ENCODE results near the gene RBM38.

Gene RBM38

DNA sequence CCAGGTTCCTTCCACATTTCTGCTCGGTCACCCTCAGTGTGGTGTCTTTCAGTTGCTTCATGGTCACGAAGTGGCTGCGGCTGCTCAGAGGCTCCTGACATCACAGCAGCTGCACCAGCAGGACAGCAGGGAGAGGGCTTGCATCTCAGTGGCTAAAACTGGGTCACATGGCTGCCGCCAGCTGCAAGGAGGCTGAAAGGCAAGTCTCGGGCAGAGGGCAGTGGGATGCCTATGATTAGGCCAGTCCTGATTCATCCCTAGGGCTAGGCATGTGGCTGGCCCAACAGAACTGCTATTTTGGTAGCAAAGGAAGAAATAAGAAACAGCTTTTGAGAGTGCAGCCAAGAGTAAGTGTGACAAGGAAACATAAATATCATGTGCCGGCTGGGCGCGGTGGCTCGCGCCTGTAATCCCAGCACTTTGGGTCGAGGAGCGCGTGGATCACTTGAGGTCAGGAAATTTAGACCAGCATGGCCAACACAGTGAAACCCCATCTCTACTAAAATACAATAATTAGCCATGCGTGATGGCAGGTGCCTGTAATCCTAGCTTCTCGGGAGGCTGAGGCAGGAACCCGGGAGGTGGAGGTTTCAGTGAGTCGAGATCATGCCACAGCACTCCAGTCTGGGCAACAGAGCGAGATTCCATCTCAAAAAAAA lies 46.6 kb downstream of the RBM38 start:
- DNase-seq = peak; percentile 71 to 88

DNA sequence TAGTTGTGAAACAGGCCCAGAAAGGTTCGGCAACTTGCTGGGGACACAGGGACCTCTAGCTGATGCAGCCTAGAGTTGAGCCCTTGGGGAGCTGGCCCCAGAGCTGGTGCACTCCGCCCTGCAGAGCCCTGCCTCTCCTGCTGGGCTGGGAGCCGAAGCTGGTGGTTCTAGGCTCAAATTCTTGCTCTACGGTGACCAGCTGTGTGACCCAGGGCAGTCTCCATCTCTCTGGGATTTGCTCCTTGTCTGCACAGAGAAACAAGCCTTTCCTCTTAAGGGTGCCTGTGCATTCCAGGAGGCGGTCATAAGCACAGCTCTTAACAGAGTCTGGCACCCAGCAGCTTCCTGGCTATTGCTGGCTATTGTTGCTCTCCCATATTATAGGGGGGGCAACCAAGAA lies 47.4 kb downstream of the RBM38 start:
- DNase-seq = no peak

DNA sequence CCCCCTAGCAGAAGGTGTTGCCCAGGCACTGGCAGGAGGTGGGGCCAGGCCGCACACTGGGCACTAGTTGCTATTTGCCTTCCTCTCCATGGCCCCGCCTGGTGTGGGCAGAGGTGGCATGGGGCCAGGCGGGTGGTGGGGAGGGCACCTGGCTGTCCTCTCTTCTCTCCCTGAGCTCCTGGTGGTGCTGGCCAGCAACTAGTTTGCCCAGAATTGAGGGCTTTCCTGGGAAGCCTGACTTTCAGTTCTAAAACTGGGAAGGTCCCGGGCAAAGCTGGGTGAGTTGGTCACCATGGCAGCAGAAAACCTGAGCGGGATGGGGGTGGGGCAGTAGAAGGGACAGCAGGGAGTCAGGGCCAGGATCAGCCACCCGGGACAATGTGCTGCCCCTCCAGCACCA lies 48.2 kb downstream of the RBM38 start:
- DNase-seq = peak; percentile 78 to 85

DNA sequence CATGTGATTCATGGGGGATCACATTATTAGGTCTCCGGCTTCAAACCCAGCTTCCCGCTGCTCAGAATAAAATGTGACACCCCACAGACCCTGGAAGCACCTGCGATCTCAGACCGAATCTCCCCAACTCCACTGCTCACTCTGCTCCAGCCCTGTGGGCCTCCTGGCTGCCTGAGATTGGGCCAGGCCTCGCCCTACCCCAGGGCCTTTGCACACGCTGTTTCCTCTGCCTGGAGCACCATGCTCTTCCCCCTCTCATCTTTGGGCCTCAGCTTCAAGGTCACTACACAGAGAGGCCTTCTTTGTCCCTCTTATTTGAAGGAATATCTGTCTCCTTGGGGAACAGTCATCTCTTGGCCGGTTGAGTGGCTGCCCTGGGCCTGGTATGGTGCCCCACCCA lies 48.8 kb downstream of the RBM38 start:
- no peak for DNase-seq

DNA sequence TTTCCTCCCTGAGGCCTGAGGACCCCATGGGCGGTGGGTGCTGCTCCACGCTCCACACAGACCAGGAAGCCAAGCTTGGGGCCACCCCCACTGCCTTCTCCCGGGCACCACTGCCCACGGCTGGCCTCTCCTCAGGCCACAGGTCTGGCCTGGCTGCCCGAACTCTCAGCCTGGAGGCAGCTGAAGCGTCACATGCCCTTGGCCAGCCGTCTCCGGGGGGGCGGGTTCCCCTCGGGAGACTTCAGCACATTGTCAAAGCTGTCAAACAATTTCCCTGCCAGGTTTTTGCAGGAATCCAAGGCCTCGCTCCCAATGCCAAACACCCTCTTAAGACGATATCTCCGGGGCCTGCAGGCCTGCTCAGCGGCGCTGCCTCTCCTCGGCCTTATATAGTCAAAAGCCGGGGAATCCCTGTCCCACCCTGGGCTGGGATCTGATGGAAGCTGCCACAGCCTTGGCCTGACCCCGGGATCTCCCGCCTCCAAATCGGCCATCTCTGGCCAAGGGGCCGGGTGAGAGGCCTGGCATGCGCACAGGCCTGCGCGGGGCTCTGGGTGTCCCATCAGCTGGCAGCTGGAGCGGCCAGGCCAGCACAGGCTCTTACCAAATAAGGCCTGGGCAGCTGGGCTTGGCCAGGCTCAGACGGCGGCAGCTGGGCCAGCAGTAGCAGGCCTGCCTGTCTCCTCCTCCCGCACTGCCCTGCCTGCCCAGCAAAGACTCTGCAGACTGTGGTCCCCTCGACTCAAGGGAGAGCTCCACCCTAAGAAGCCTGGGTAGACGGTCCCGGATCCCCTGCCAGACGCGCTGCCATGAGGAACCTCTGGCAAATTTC lies 49.7 kb downstream of the RBM38 start:
- peak; percentile 86 to 94 for DNase-seq

DNA sequence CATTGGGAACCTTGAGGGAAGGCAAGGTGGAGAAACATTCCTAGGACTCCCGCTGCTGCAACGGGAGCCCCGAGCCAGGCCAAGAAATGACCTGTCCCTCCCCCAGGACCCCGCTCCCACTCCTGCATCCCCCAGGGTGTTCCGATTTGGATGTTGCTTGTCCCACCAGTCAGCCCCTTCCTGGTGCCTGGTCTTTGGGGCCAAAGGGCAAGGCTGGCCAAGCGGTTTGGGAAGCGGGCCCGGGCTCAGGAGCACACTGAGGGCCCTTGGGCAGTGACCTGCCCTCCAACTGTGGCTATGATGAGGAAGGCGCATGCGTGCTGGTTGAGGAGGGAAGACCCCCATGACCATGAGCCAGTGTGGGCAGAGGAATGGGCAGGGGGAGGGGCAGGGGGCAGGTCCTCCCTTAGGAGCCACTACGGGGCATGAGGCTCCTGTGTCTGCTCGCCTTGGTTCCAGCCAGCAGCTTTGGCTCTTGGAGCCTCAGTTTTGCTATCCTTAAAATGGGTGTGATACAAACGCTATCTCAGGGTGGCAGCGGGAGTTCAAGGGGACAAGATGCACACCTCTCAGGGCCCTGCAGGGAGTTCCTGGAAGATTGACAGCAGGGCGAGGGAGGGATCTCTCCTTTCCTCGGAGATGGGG lies 50.4 kb downstream of the RBM38 start:
- no peak for DNase-seq

DNA sequence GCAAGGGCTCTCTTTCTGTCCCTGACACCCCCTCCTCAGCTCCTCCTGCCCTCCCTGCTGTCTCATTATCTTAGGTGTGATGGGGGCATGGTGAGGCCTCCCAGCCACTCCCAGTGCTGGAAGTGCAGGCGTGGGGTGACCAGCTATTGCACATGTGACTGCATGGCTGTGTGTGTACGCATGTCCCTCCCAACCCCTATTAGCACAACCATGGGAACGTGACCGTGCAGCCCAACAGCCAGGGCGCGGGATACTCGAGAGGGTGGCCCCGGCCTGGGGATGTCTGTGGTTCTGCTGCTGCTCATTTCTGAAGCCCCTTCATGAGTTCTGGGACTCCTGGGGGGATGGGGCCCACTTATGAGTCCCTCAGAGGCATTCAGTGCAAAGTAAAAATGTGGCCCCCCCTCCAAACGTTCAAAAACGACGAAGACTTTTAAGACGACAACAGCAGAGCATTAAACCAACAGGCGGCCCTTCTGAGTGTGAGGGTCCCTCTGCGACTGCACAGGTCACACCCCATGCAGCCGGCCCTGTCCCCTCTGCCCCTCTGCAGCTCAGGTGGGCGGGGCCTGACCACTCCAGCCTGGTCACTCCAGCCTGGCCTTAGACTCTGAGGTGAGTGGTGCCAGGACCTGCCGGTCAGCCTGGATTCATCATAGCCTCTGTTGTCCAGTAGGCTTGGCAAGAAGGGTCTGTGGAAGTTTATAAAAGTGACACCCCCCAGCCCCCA lies 51.1 kb downstream of the RBM38 start:
- no peak for DNase-seq

DNA sequence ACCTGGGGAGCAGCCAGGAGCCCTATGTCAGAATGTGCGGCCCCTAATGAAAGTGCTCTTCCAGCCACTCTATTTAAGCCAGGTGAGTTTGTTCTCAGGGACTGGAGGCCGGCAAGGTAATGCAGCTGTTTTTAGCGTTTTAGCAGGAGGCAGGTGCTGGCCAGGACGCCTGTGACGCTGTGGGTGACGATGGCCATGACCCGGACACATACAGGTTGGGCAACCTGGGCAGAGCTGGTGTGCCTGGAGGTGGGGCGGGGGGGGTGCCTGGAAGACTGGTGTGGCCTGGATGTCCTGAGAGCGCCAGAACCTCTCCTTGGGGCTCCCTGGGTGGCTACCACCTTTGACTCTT lies 51.7 kb downstream of the RBM38 start:
- peak; percentile 21 to 37 for DNase-seq

DNA sequence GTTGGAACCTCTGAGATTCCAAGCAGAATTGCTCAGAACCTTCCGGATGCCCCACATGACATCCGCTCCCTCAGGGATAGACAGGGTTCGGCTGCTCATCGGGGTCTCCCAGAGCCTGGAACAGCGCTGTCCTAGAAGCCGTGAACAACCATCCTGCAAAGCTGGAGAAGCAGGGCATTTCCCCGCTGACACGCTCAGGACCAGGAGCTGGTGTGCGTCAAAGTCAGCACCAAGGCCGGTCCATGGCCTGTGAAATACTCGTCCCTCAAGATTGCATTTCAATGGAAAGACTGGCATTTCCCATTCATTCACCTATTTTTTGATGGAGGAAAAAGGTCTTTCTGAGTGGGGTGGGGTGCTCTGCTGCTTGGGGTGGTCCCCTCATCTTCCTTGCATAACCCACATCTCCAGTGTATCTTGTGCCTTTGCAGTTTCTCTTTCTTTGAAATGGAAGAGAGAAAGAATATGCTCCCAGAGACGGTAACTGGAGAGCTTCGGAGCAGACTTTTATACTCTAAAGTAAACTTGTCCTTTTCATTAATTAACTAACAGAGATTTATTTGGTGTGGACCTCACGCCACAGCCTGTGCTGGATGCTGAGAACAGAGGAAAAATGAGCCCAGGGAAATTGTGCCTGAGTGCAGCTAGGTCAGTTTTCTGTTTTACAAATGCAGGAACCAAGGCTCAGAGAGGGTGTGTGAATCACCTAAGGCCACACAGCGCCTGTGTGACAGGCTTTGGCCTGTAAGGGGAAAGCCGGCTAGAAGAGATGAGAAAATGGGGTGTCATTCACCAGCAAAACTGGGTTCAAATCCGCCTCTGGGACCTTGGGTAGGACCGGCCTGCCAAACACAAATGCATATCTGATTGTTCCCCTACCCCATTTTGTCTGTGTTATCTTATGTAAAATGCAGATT lies 52.4 kb downstream of the RBM38 start:
- no peak for DNase-seq

DNA sequence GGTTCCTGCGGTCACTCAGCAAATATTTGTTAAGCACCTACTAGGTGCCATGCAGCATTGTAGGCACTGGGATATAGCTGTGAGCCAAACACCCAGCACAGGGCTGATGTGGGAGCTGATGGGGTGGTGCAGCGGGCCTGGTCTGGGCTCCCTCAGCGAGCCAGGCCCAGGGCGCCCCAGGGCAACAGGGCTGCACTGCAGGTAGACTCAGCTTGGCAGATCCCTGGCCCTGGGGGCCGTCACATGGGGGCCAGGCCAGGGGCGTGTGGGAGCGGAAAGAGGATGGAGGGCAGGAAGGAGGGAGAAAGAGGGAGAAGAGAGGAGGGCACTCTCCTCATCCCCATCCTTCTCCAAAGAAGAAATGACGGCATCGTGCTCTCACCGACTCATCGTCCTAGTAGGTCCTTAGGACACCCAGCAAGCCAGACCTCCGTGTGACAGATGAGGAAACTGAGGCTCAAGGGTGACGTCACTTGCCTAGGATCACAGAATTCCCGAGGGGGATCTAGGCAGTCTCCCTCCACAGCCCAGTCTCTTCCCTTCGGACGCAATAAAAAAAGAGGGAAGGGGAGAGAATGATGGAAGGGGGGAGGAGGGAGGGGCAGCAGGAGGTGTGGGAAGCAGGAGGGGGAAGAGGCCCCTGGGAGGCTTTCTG lies 53.3 kb downstream of the RBM38 start:
- no peak for DNase-seq

DNA sequence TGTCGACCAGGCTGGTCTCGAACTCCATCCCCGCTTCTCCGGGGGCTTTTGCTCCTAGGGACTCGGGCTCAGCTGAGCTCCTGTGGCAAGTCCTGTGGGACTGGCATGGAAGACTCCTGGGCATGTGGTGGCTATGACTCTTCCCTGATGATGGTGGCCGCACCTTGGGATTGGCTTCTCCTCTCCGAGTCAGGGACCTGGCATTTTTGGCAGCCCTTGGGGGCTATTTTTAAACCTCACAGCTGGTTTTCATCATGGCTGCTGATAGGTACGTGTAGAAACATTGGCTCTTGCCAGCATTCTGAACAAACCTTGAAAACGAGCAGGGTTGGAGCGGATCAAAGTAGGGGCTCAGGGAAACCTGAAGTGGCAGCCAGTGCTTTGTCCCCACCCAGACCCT lies 54.1 kb downstream of the RBM38 start:
- DNase-seq = no peak

DNA sequence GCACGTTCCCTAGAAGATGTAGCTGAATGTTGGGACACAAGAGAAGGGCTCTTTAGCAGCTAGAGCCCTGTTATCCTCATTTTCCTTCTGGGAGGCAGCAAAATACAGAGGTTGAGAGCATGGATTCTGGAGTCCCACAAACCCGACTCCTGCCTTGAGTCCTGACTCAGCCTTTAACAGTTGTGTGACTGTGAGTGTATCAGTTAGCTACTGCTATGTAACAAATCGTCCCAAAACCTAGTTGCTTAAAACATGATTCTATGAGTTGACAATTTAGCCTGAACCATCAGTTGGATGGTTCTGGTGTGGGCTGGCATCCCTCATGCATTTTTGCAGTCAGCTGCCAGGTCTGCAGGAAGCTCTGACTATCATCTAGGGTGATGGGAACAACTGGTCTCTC lies 54.6 kb downstream of the RBM38 start:
- no peak for DNase-seq

DNA sequence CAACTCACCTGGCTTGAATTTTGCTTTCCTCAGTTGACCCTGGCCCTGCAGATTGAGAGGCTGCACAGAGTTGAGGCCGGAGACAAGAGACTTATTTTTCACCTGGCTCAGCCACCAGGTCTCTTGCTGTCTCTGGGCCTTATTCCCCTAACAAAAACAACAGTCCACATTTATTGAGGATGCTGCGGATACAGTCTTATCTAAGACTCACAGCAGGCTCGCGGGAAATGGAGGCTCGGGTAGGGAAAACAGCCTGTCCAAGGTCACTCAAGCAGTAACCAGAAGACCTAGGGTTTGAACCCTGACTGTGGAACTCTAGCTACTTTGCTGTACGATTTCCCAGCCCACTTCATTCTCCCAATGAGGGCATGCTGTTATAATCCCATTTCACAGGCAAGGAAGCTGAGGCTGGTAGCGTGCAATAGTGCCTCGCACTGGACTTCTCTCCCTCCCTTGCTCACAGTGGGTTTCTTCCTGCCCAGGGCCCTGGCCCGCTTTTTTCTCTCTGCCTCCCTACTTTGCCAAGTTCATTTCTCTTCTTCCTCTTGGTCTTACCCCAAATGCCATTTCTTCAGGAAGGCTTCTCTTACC lies 57.7 kb downstream of the RBM38 start:
- no peak for DNase-seq

DNA sequence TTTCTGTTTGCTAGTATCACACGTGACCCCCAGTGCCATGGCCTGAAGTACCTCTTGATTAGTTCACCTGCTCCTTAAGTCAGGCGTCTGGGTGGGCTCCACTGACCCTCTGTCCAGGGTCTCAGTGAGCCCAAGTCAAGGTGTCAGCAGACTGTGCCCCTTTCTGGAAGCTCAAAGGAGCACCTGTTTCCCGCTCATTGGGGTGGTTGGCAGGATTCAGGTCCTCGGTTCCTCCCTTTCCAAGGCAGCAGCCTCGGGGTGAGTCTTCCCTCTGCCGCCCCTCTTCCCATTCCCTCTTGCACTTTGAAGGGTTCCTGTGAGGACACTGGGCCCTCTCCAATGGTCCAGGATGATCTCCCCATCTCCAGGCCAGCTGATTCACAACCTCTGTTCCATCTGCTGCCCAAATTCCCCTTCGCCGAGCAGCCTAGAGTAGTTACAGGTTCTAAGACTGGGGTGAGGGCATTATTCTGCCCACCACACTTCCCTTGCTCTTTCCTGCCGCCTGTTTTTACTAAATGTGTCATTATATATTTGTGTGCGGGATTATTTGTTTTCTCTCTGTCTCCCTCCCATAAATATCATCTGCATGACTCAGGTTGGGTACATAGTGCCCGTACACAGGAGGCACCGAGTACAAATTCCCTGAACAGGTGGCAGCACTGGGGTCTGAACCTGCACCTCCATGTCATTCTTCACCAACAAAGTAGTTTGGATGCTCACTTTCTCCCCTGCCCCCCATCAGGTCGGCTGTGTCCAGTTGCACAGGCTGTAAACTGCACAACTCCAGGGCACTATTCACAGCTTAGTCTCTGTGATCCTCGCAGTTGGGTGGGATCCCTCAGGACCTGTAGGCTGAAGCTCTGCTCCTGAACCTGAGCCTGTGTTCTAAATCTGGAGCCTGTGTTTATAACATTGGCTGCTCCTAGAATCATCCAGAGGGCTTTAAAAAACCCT lies 58.5 kb downstream of the RBM38 start:
- DNase-seq = no peak

DNA sequence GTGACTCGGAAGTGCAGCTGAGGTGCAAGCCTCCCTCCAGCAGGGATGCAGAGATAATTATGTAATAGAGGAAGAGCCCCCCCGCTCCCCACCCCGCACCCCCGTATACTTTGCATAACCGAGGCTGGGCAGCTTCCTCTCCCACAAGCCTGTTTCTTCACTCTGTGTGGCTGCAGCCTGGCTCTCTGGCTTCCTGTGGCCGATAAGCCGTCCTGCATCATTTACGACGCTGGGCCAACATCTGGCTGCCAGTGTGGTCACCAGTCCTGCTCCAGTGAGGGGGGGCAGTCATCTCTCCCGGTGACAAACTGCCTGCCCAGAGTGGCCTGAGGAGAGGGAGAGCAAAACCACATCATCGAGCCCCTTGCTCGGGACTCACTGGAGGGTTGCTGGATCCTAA lies 59.2 kb downstream of the RBM38 start:
- DNase-seq = no peak

DNA sequence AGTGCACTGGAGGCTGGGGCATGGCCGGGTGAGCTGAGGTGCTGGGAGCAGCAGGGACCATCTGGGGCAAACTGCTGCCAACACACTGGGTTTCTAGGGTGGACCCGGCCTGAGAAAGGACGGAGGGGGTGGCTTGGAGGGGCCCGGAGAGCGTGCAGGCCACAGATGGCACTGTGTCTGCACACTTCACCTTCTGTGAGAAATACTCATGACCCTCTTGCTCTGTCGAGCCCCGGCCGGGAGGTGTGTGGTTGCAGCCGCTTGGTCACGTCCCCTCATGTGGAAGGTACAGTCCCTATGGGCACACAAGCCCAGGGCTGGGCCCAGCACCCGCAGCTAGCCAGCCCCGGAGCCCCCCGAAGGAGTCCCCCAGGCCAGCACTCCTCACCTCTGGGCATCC lies 59.7 kb downstream of the RBM38 start:
- no peak for DNase-seq

DNA sequence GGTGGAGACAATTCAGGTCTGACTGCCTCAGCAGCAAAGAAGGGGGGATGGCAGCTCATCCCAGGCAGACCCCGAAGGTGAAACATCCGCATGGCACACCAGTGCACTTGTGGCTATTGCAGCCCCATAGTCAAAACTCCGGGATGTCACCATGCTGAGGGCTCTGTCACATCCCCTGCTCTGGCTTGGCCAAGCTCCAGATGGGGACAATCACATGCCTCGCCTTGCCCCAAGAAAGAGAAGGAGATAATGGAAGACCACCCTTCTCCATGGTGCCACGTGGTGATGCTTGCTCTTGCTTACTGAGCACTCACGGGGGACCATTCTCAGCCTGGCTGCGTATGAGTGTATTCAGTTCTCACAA lies 60.2 kb downstream of the RBM38 start:
- no peak for DNase-seq

DNA sequence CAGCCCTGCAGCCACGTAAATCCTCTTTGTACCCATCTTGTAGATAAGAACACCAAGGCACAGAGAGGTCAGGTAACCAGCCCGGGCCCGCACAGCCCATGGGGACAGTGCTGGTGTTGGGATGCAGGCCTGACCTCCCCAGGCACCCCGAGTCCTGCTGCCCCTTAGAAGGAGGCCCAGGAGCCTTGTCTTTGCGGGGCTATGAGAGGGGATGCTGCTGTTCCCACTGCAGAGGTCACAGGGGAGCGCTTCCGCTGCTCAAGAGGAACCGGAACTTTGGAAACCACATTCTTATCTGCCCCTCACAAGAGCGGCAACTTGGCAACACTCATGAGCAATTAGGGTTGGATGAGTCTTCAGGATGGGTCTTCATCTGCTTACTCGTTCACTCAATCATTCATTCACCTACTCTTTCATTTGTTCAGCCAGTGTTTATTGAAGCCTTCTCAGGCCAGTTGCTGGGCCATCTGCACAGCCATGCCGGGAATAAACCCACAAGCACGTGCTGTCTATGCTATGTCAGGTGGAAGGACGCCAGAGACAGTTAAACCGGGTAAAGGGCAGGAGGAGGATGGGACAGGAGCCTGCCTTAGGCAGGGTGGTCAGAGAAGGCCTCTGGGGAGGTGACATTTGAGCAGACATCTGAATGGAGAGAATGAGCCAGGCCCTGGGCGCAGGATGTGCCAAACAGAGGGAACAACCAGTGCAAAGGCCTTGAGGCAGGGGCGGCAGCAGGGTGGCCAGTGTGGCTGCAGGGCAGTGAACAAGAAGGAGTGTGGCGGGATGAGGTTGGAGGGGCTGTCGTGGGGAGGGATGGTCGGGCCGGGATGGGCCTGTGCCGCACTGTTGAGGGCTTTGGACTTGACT lies 60.8 kb downstream of the RBM38 start:
- no peak for DNase-seq

DNA sequence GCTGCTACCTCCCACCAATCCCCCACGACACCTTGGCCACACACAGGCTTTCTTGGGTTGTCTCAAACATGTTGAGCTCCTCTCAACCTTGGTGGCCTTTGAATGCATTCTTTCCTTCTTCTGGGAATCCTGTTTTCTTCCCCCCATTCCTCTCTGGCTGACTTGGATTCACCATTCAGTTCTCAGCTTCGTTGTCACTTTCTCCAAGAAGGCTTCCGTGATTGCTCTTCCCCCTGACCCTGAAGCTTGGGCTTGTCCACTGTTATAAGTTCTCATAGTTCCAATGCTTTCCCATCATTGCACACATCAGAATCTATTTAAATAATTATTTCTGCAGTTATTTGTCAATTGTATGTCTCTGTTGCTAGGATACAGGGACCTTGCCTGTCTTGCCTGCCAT lies 64.2 kb downstream of the RBM38 start:
- no peak for DNase-seq

All from SHP77 (cell line).